Uterus (tissue), 2 donors: ENCODE measurements around the gene NTRK2.

Source experiments
- POLR2A ChIP-seq, 2 donors: fragments of 450-650 bp; IDR thresholded peaks; one replicate each; pipeline ENCODE4 v1.6.1; 2016; ENCODE audit warnings: antibody characterized with exemption in 2 of 2, mild to moderate bottlenecking in 1 of 2, moderate library complexity in 1 of 2
- TF ChIP-seq, protein P1 (sequence below), 4 experiments: fragments of 200-600 bp in 2 of 4; fragments of 450-650 bp in 2 of 4; sonication (generic) in 2 of 4; IDR thresholded peaks; one replicate each; pipeline ENCODE4 v1.5.1; 2016 to 2019; ENCODE audit warnings: antibody characterized with exemption in 4 of 4, mild to moderate bottlenecking in 2 of 4, moderate library complexity in 1 of 4

DNA sequence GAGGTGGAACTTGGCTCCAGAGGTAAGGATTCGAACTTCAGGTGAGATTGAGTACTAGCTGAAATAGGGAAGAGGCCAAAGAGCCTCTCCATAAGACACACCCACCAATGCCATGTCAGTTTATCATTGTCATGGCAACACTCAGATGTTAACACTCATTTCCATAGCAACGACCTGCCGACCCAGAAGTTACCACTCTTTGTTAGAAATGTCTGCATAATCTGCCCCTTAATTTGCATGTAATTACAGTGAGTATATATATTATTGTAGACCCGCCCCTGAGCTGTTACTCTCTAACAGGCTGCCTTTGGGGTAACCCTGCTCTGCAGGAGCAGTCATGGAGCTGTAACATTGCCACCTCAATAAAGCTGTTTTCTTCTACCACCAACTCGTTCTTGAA lies 10.2 kb upstream of the NTRK2 start:
- TF ChIP-seq, protein P1, sequence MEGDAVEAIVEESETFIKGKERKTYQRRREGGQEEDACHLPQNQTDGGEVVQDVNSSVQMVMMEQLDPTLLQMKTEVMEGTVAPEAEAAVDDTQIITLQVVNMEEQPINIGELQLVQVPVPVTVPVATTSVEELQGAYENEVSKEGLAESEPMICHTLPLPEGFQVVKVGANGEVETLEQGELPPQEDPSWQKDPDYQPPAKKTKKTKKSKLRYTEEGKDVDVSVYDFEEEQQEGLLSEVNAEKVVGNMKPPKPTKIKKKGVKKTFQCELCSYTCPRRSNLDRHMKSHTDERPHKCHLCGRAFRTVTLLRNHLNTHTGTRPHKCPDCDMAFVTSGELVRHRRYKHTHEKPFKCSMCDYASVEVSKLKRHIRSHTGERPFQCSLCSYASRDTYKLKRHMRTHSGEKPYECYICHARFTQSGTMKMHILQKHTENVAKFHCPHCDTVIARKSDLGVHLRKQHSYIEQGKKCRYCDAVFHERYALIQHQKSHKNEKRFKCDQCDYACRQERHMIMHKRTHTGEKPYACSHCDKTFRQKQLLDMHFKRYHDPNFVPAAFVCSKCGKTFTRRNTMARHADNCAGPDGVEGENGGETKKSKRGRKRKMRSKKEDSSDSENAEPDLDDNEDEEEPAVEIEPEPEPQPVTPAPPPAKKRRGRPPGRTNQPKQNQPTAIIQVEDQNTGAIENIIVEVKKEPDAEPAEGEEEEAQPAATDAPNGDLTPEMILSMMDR (IDR thresholded peaks at IDR 0.05), result no peak
- no peak for TF ChIP-seq POLR2A (IDR thresholded peaks at IDR 0.05)
